NCI-H524 (cell line): Measurements from ENCODE around the gene LOX.

Source experiments
- DNase-seq, 2 experiments: peaks; one replicate each; lab custom pipeline; 2025; lab: John Stamatoyannopoulos, UW

LOX gene

GRCh38 chr5:122053181-122054109 is 24.6 kb downstream of the LOX start:
- DNase-seq: no peak

GRCh38 chr5:122051569-122051968 is 26.5 kb downstream of the LOX start:
- DNase-seq: no peak

GRCh38 chr5:122050959-122051358 is 27.1 kb downstream of the LOX start:
- no peak for DNase-seq

GRCh38 chr5:122040636-122041302 is 37.3 kb downstream of the LOX start:
- no peak for DNase-seq

- no peak for DNase-seq
These were observed 41.7 kb downstream of the LOX start for GRCh38 chr5:122036326-122036725.

- DNase-seq: no peak
These were observed 42.1 kb downstream of the LOX start for GRCh38 chr5:122035913-122036312.

- no peak for DNase-seq
These were observed 46.2 kb downstream of the LOX start for GRCh38 chr5:122031836-122032235.

GRCh38 chr5:122030251-122030650 is 47.8 kb downstream of the LOX start:
- DNase-seq: no peak

GRCh38 chr5:122029818-122030217 is 48.2 kb downstream of the LOX start:
- DNase-seq: no peak

- DNase-seq: peak in 1 of 2 experiments; percentile 1
These were observed 55.1 kb downstream of the LOX start for GRCh38 chr5:122022966-122023365.

- DNase-seq: no peak
These were observed 58.0 kb downstream of the LOX start for GRCh38 chr5:122019919-122020590.

GRCh38 chr5:122015471-122015870 is 62.6 kb downstream of the LOX start:
- no peak for DNase-seq

GRCh38 chr5:122014236-122014935 is 63.7 kb downstream of the LOX start:
- DNase-seq: no peak
